ENCODE measurements around the gene COL5A2. TPM values are rescaled to one million over a fixed set of nuclear protein-coding genes. Genes with fewer than 3 reads are reported as not detected.

Gene COL5A2
- total RNA-seq, 1 donor from 2014 or later, result 64.2 TPM

DNA sequence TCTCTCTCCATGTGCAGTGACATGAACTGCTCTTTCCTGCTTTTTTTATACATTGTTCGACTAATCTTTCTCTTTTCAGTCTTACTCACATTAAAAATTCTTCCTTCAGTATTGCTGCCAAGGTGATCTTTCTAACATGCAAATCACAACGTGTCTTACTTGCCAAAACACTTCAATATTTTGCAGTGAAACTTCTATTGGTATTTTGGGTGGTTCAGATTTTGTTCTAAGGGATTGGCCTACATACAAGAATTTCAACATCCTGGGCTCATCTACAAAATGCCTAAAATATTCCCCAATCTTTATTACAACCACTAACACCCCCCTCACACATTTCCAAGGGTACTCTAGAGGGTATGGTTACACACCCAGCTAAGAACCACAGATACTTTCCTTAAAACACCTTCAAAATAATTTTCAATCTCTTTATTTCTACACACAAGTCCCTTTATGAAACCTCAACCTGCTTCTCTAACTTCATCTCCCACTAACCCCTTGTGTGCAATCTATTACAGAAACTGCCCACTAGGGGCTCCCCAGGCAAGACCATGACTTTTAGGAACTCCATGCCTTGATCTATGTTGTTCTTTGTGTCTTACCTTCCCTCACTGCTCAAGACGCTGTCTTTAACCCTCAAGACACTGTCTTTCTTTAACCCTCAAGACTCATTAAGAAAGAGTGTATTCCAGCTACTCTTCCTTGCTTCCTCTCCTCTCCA, 154.5 kb downstream of the COL5A2 start:
- Histone ChIP-seq H3K36me3 (no peaks in the 10 kb centered on the region), H3K4me1 (peaks cover 0 to 8% of the 10 kb centered on the region in 2 donors), H3K9me3 (no peaks in the 10 kb centered on the region), H3K27me3 (no peaks in the 10 kb centered on the region), H3K27ac (peak overlapping the region; percentile 54 to 76), H3K4me3 (no peak overlapping the region)
- TF ChIP-seq, protein P1, sequence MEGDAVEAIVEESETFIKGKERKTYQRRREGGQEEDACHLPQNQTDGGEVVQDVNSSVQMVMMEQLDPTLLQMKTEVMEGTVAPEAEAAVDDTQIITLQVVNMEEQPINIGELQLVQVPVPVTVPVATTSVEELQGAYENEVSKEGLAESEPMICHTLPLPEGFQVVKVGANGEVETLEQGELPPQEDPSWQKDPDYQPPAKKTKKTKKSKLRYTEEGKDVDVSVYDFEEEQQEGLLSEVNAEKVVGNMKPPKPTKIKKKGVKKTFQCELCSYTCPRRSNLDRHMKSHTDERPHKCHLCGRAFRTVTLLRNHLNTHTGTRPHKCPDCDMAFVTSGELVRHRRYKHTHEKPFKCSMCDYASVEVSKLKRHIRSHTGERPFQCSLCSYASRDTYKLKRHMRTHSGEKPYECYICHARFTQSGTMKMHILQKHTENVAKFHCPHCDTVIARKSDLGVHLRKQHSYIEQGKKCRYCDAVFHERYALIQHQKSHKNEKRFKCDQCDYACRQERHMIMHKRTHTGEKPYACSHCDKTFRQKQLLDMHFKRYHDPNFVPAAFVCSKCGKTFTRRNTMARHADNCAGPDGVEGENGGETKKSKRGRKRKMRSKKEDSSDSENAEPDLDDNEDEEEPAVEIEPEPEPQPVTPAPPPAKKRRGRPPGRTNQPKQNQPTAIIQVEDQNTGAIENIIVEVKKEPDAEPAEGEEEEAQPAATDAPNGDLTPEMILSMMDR (IDR thresholded peaks at IDR 0.05), result peak in 2 of 3 experiments; percentile 26 to 33
- intact Hi-C loops (cut with DNase I), result no loop called here
- no peak for DNase-seq (ENCODE audit: low spot score in 2 of 2)

DNA sequence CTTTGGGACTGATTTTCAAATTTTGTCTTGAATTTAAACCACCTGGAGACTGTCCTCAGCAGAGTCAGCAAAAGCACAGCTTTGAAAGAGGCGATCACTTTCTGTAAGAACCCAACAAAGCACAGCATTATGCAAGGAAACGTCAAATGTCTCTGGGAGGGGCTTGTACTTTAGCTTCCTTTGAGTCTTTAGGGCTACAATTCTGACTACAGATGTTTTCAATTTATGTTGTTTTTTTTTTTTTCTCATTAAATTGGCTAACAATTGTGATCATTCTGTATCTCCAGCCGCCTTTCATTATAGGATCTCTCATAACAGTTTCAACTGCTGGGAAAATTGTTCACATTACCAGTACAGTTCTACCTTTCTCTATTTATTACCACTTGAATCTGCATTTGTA, 157.1 kb downstream of the COL5A2 start:
- peak overlapping the region; percentile 80 to 81 for H3K27ac ChIP-seq
- peaks cover 3 to 16% of the 10 kb centered on the region in 2 donors for H3K4me1 ChIP-seq
- TF ChIP-seq, protein P1 (IDR thresholded peaks at IDR 0.05), result no peak
- no peaks in the 10 kb centered on the region for H3K9me3 ChIP-seq
- no peaks in the 10 kb centered on the region for H3K36me3 ChIP-seq
- intact Hi-C loops (cut with DNase I), result no loop called here
- no peak overlapping the region for H3K4me3 ChIP-seq
- no peaks in the 10 kb centered on the region for H3K27me3 ChIP-seq
- DNase-seq (ENCODE audit: low spot score in 2 of 2), result no peak

DNA sequence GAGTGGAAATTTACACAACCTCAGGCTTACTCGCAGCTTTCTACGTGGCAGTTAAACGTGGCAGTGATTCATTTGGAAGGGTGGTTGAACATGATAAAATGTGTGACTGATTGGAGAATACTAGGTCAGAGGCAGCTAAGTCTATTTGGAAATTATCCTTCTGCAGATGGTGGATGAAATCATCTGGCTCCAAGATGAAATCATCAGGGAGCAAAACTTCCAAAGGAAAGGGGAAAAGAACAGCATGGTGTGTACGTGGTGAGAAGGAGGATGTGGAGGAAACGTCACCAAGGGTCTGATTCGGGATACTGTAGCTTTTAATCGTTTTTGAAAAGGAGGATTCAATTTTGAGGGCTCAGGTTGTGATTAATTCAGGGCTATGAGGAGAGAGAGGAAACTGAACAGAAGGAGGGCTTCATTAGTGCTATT, 157.5 kb downstream of the COL5A2 start:
- Histone ChIP-seq H3K4me3 (no peak overlapping the region), H3K36me3 (no peaks in the 10 kb centered on the region), H3K27ac (peak overlapping the region; percentile 80 to 81), H3K9me3 (no peaks in the 10 kb centered on the region), H3K27me3 (no peaks in the 10 kb centered on the region), H3K4me1 (peaks cover 3 to 17% of the 10 kb centered on the region in 2 donors)
- TF ChIP-seq, protein P1 (IDR thresholded peaks at IDR 0.05), result no peak
- peak in 1 of 2 donors; percentile 73 for DNase-seq (ENCODE audit: low spot score in 2 of 2)
- intact Hi-C loops (cut with DNase I), result no loop called here

DNA sequence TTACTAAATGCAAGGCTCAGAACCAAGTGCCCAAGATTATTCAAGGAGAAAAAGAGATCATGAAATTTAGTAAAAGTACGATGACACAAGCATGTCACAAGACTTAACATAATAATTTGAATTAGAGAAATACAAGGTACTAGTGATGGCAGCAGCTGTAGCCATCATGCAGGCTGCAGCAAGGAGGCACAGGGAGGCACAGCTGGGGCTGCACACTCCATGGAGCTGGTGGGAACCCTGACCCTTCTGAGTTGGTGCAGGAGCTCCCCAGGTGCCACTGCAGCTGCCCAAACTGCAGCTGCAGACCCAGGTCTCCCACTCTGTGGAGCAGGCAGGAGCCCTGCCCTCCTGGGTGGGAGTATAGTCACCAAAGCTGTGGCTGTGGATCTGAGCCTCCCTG, 159.4 kb downstream of the COL5A2 start:
- intact Hi-C loops (cut with DNase I), result no loop called here
- Histone ChIP-seq H3K36me3 (no peaks in the 10 kb centered on the region), H3K27ac (peak overlapping the region; percentile 11 to 81), H3K27me3 (no peaks in the 10 kb centered on the region), H3K4me1 (peaks cover 3 to 20% of the 10 kb centered on the region in 2 donors), H3K9me3 (no peaks in the 10 kb centered on the region), H3K4me3 (no peak overlapping the region)
- TF ChIP-seq, protein P1 (IDR thresholded peaks at IDR 0.05), result no peak
- no peak for DNase-seq (ENCODE audit: low spot score in 2 of 2)

DNA sequence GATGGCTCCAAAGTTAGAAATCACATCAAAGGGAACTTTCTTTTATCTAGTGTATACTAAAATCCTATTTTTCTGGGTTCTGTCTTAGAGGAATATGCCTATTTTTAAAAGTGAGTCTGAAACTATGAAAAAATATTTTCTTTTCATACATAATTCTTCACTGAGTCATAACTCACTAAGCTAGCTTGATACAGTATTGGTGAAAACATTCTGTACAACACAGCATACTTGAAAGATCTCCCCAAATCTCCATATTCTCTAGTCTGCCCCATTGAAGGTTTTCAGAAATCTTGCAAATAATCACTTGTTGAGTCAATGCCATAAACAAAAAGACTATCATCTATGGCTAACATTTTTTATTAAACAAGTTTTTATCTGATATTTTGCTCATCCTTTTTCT, 160.9 kb downstream of the COL5A2 start:
- Histone ChIP-seq H3K4me3 (no peak overlapping the region), H3K36me3 (no peaks in the 10 kb centered on the region), H3K4me1 (peaks cover 3 to 29% of the 10 kb centered on the region in 2 donors), H3K9me3 (no peaks in the 10 kb centered on the region), H3K27me3 (no peaks in the 10 kb centered on the region), H3K27ac (peak overlapping the region; percentile 77 to 78)
- TF ChIP-seq, protein P1 (IDR thresholded peaks at IDR 0.05), result no peak
- intact Hi-C loops (cut with DNase I), result loop anchor here (10.0 kb wide), 1 partner anchor 396 kb away; no protein-coding TSS in a partner anchor
- DNase-seq (ENCODE audit: low spot score in 2 of 2), result no peak

Data from ascending aorta (tissue), 2 donors.